PC-3 (cell line): ENCODE data around the gene CFAP221. TPM values are rescaled to one million over a fixed set of nuclear protein-coding genes. Genes with fewer than 3 reads are reported as not detected.

Source experiments
- ATAC-seq: fragments of 200-7000 bp; cut with Tn5 transposase; 2 replicates; pipeline ENCODE4 v1.9.1; 2020; ENCODE audit warnings: mild to moderate bottlenecking, moderate library complexity
- BruUV-seq: library from RNA; stranded (reverse); fragments of 400-500 nt; replicated peaks from 2 replicates; lab custom pipeline; 2021; lab: Mats Ljungman, UMichigan
- CTCF ChIA-PET: fragments of 300-600 bp; sonication (Branson Sonifier 250); formaldehyde crosslinking; loops from one replicate; lab custom pipeline; 2022; ENCODE audit warnings: antibody characterized with exemption; lab: Charles Lee
- POLR2A ChIA-PET: fragments of 300-600 bp; sonication (Branson Sonifier 250); formaldehyde crosslinking; loops from one replicate; lab custom pipeline; 2022; ENCODE audit warnings: antibody characterized with exemption; ENCODE audit not compliant: unreplicated experiment; lab: Charles Lee
- DNase-seq: peaks from one replicate; pipeline ENCODE4 v3.0.0-alpha.2; 2015
- H2AFZ ChIP-seq: fragments of 300-600 bp; sonication (generic); 2 replicates; pipeline ENCODE4 v1.6.0; 2016; ENCODE audit warnings: antibody characterized with exemption, low read length
- H3F3A ChIP-seq: fragments of 300-600 bp; sonication (generic); one replicate; pipeline ENCODE4 v1.6.0; 2017; ENCODE audit warnings: antibody characterized with exemption, low read length, control low read depth, mild to moderate bottlenecking; ENCODE audit not compliant: unreplicated experiment
- H3K27ac ChIP-seq: fragments of 300-600 bp; sonication (generic); 2 replicates; pipeline ENCODE4 v1.5.1; 2016; ENCODE audit warnings: mild to moderate bottlenecking, low read length
- H3K27me3 ChIP-seq: fragments of 300-600 bp; sonication (generic); 2 replicates; pipeline ENCODE4 v1.6.1; 2016; ENCODE audit warnings: low read length, mixed read lengths
- H3K36me3 ChIP-seq: fragments of 300-600 bp; sonication (generic); 2 replicates; pipeline ENCODE4 v1.6.1; 2016; ENCODE audit warnings: low read depth, mixed run types, low read length, mixed read lengths
- H3K4me1 ChIP-seq: fragments of 300-600 bp; sonication (generic); 2 replicates; pipeline ENCODE4 v1.5.1; 2016; ENCODE audit warnings: low read length; ENCODE audit not compliant: insufficient read depth
- H3K4me2 ChIP-seq: fragments of 300-600 bp; sonication (generic); 2 replicates; pipeline ENCODE4 v1.6.0; 2016; ENCODE audit warnings: low read length
- H3K4me3 ChIP-seq: fragments of 300-600 bp; sonication (generic); 2 replicates; pipeline ENCODE4 v1.5.1; 2016; ENCODE audit warnings: mild to moderate bottlenecking, low read length, mixed read lengths
- H3K79me2 ChIP-seq: fragments of 300-600 bp; sonication (generic); 2 replicates; pipeline ENCODE4 v1.6.1; 2017; ENCODE audit warnings: low read length, mixed read lengths
- H3K9ac ChIP-seq: fragments of 300-600 bp; sonication (generic); 2 replicates; pipeline ENCODE4 v1.6.0; 2016; ENCODE audit warnings: mild to moderate bottlenecking, low read length
- H3K9me2 ChIP-seq: fragments of 300-600 bp; sonication (generic); replicated peaks from 2 replicates; pipeline ENCODE4 v1.6.1; 2016; ENCODE audit warnings: mixed run types, low read length, mixed read lengths
- H3K9me3 ChIP-seq: fragments of 300-600 bp; sonication (generic); 2 replicates; pipeline ENCODE4 v1.6.1; 2016; ENCODE audit warnings: low read length, mixed read lengths
- H4K20me1 ChIP-seq: fragments of 300-600 bp; sonication (generic); 2 replicates; pipeline ENCODE4 v1.6.1; 2016; ENCODE audit warnings: low read length, mixed read lengths
- CTCF ChIP-seq: fragments of 300-600 bp; sonication (generic); conservative IDR thresholded peaks from 2 replicates; pipeline ENCODE4 v1.5.1; 2017; ENCODE audit warnings: antibody characterized with exemption, low read depth, mild to moderate bottlenecking, low read length
- EZH2 ChIP-seq: fragments of 300-600 bp; sonication (generic); IDR thresholded peaks from one replicate; pipeline ENCODE4 v1.6.1; 2017; ENCODE audit warnings: antibody characterized with exemption, mild to moderate bottlenecking, low read length; ENCODE audit not compliant: unreplicated experiment
- EZH2phosphoT487 ChIP-seq: fragments of 300-600 bp; sonication (generic); IDR thresholded peaks from 2 replicates; pipeline ENCODE4 v1.6.1; 2018; ENCODE audit warnings: mild to moderate bottlenecking, antibody characterized with exemption, low read length, borderline replicate concordance
- intact Hi-C: fragments of 100-400 bp; cut with micrococcal nuclease; formaldehyde crosslinking; loops from 2 replicates; pipeline ENCODE4 v1.9.0; 2023
- total RNA-seq: library from RNA; depleted of rRNA; stranded (reverse); fragments of >200 nt; gene quantifications from 2 replicates; pipeline ENCODE4 v1.2.3, GENCODE V29; 2014

CFAP221 gene
- total RNA-seq, 1 experiment from 2014 or later, result not detected

- CTCF ChIA-PET, result no interaction called here
- peaks cover 5% of the 10 kb centered on the region; the same call in 1 of the 2 replicates for H3K36me3 ChIP-seq
- no peaks in the 10 kb centered on the region for H3K9me3 ChIP-seq
- peak overlapping the region; percentile 78 for H3K4me3 ChIP-seq
- BruUV-seq, result TSS peak; percentile 68
- H3K9ac ChIP-seq, result peak overlapping the region; percentile 91
- H2AFZ ChIP-seq, result no peak overlapping the region
- DNase-seq, result no peak
- H3K4me2 ChIP-seq, result peak overlapping the region; percentile 81
- POLR2A ChIA-PET, result no interaction called here
- H4K20me1 ChIP-seq, result no peaks in the 10 kb centered on the region; the same call in 1 of the 2 replicates
- H3F3A ChIP-seq, result no peaks in the 10 kb centered on the region
- no peak for ATAC-seq
- TF ChIP-seq CTCF (no peak), EZH2 (no peak), EZH2phosphoT487 (no peak)
- peaks cover 8% of the 10 kb centered on the region for H3K4me1 ChIP-seq
- peaks cover 26% of the 10 kb centered on the region for H3K79me2 ChIP-seq
- intact Hi-C loops, result no loop called here
- no peak overlapping the region for H3K27ac ChIP-seq
- no peaks in the 10 kb centered on the region for H3K9me2 ChIP-seq
- no peaks in the 10 kb centered on the region for H3K27me3 ChIP-seq
These were observed 135.6 kb downstream of the CFAP221 start for GRCh38 chr2:119679846-119680245.

- ChIA-PET CTCF (no interaction called here), POLR2A (no interaction called here)
- H3K9ac ChIP-seq, result no peak overlapping the region
These were observed 136.4 kb downstream of the CFAP221 start for GRCh38 chr2:119680457-119681202.

More at GRCh38 chr2:119680457-119681202, 136.4 kb downstream of the CFAP221 start:
- Histone ChIP-seq H3F3A (no peaks in the 10 kb centered on the region), H3K36me3 (peaks cover 5% of the 10 kb centered on the region; the same call in 1 of the 2 replicates), H3K9me2 (no peaks in the 10 kb centered on the region), H3K4me1 (peaks cover 8% of the 10 kb centered on the region), H3K4me2 (peak overlapping the region; percentile 81), H4K20me1 (no peaks in the 10 kb centered on the region; the same call in 1 of the 2 replicates), H3K27me3 (no peaks in the 10 kb centered on the region), H3K9me3 (no peaks in the 10 kb centered on the region), H3K79me2 (peaks cover 26% of the 10 kb centered on the region), H3K4me3 (peak overlapping the region; percentile 78; the same call in 1 of the 2 replicates), H2AFZ (no peak overlapping the region), H3K27ac (no peak overlapping the region)
- intact Hi-C loops, result no loop called here
- DNase-seq (no peak), ATAC-seq (no peak)
- TF ChIP-seq CTCF (no peak), EZH2 (no peak), EZH2phosphoT487 (no peak)
- BruUV-seq, result no TSS peak
